Ishikawa (cell line): Measurements from ENCODE around the gene NOX5.

Source experiments
- EGR1 ChIP-seq: IDR thresholded peaks from 2 replicates; pipeline ENCODE4 v1.6.1; 2012
- FOXM1 ChIP-seq: IDR thresholded peaks from 2 replicates; pipeline ENCODE4 v1.6.1; 2012; ENCODE audit warnings: low read depth, borderline replicate concordance
- MAX ChIP-seq: IDR thresholded peaks from 2 replicates; pipeline ENCODE4 v1.6.1; 2012
- NFIC ChIP-seq: IDR thresholded peaks from 2 replicates; pipeline ENCODE4 v1.6.1; 2012
- TAF1 ChIP-seq: IDR thresholded peaks from 2 replicates; pipeline ENCODE4 v1.6.1; 2012; ENCODE audit warnings: low read depth, mild to moderate bottlenecking
- TCF12 ChIP-seq: IDR thresholded peaks from 2 replicates; pipeline ENCODE4 v1.6.1; 2012; ENCODE audit warnings: low read depth
- YY1 ChIP-seq: IDR thresholded peaks from 2 replicates; pipeline ENCODE4 v1.6.1; 2012; ENCODE audit warnings: low read depth
- ZBTB7A ChIP-seq: IDR thresholded peaks from 2 replicates; pipeline ENCODE4 v1.6.1; 2012; ENCODE audit warnings: low read depth

GRCh38 chr15:69094124-69094921, 79.8 kb downstream of the NOX5 start:
- no peak for TF ChIP-seq FOXM1
- TF ChIP-seq MAX: no peak
- TF ChIP-seq EGR1: no peak
- no peak for TF ChIP-seq YY1
- TF ChIP-seq TCF12: no peak
- TF ChIP-seq NFIC: no peak
- TF ChIP-seq TAF1: no peak
- TF ChIP-seq ZBTB7A: no peak
